SU-DHL-6 (cell line): ENCODE data around the gene HSPA12A.

Source experiments
- H2AFZ ChIP-seq: fragments of 200-600 bp; sonication (generic); 2 replicates; pipeline ENCODE4 v1.6.1; 2014; ENCODE audit warnings: low read depth, mild to moderate bottlenecking, moderate library complexity, mixed read lengths, antibody characterized with exemption, low read length; ENCODE audit not compliant: severe bottlenecking
- H3F3A ChIP-seq: fragments of 200-600 bp; shearing (Covaris generic); 2 replicates; pipeline ENCODE4 v1.6.0; 2016; ENCODE audit warnings: antibody characterized with exemption, mild to moderate bottlenecking; ENCODE audit not compliant: insufficient read depth
- H3K27ac ChIP-seq: fragments of 200-600 bp; sonication (generic); 2 replicates; pipeline ENCODE4 v1.5.1; 2016; ENCODE audit warnings: low read depth, mild to moderate bottlenecking, low read length, moderate library complexity, mixed read lengths
- H3K27me3 ChIP-seq: fragments of 200-600 bp; sonication (generic), shearing (Covaris generic); 2 replicates; pipeline ENCODE4 v1.6.0; 2014; ENCODE audit warnings: mild to moderate bottlenecking, low read length
- H3K36me3 ChIP-seq: fragments of 200-600 bp; sonication (generic); 2 replicates; pipeline ENCODE4 v1.6.1; 2014; ENCODE audit warnings: mild to moderate bottlenecking, low read length, mixed read lengths
- H3K4me2 ChIP-seq: fragments of 300-600, 200-600 bp; shearing (Covaris generic), sonication (generic); 2 replicates; pipeline ENCODE4 v1.6.0; 2014; ENCODE audit warnings: low read length, low read depth, mild to moderate bottlenecking; ENCODE audit not compliant: poor library complexity, severe bottlenecking
- H3K4me3 ChIP-seq: fragments of 200-600 bp; sonication (generic); 2 replicates; pipeline ENCODE4 v1.5.1; 2014; ENCODE audit warnings: antibody characterized with exemption, low read length, mild to moderate bottlenecking, mixed read lengths; ENCODE audit not compliant: insufficient read depth, poor library complexity, severe bottlenecking
- H3K79me2 ChIP-seq: fragments of 200-600 bp; sonication (generic); 2 replicates; pipeline ENCODE4 v1.6.1; 2014; ENCODE audit warnings: mild to moderate bottlenecking, low read length, moderate library complexity; ENCODE audit not compliant: insufficient read depth
- H3K9ac ChIP-seq: fragments of 200-600 bp; sonication (generic); 2 replicates; pipeline ENCODE4 v1.7.0; 2014; ENCODE audit warnings: mild to moderate bottlenecking, low read length
- H3K9me2 ChIP-seq: fragments of 200-600 bp; sonication (generic); replicated peaks from 2 replicates; pipeline ENCODE4 v1.6.1; 2014; ENCODE audit warnings: low read length; ENCODE audit not compliant: insufficient read depth
- H3K9me3 ChIP-seq: fragments of 200-600 bp; sonication (generic); 2 replicates; pipeline ENCODE4 v1.6.1; 2014; ENCODE audit warnings: low read length, mixed read lengths; ENCODE audit not compliant: insufficient read depth
- H4K20me1 ChIP-seq: fragments of 200-600 bp; sonication (generic); 2 replicates; pipeline ENCODE4 v1.6.1; 2014; ENCODE audit warnings: low read depth, mild to moderate bottlenecking, antibody characterized with exemption, low read length, moderate library complexity, mixed read lengths
- CTCF ChIP-seq: fragments of 200-600 bp; sonication (generic); IDR thresholded peaks from one replicate; pipeline ENCODE4 v1.5.1; 2017; ENCODE audit warnings: antibody characterized with exemption, mild to moderate bottlenecking, low read length, moderate library complexity; ENCODE audit not compliant: insufficient read depth, poor library complexity, severe bottlenecking
- EZH2phosphoT487 ChIP-seq: fragments of 200-600 bp; sonication (generic), shearing (Covaris generic); conservative IDR thresholded peaks from 2 replicates; pipeline ENCODE4 v1.6.1; 2018; ENCODE audit warnings: mild to moderate bottlenecking, antibody characterized with exemption, low read length, moderate library complexity, mixed read lengths

The HSPA12A gene

GRCh38 chr10:116637830-116638229 lies 104.5 kb downstream of the HSPA12A start:
- H3K36me3 ChIP-seq, result no peaks in the 10 kb centered on the region
- H3K79me2 ChIP-seq, result no peaks in the 10 kb centered on the region
- no peaks in the 10 kb centered on the region for H4K20me1 ChIP-seq
- H3K9me3 ChIP-seq, result no peaks in the 10 kb centered on the region
- H3F3A ChIP-seq, result no peaks in the 10 kb centered on the region
- H3K9me2 ChIP-seq, result no peaks in the 10 kb centered on the region
- H3K27me3 ChIP-seq, result no peaks in the 10 kb centered on the region
- no peak overlapping the region for H3K4me2 ChIP-seq
- no peak overlapping the region for H3K4me3 ChIP-seq
- TF ChIP-seq EZH2phosphoT487 (no peak), CTCF (no peak)
- H3K27ac ChIP-seq, result no peak overlapping the region
- H2AFZ ChIP-seq, result no peak overlapping the region
- H3K9ac ChIP-seq, result no peak overlapping the region

- H3K4me3 ChIP-seq, result no peak overlapping the region
- no peak overlapping the region for H2AFZ ChIP-seq
- H3K9me3 ChIP-seq, result no peaks in the 10 kb centered on the region
- no peaks in the 10 kb centered on the region for H3K36me3 ChIP-seq
- H3K4me2 ChIP-seq, result no peak overlapping the region
- H3K79me2 ChIP-seq, result no peaks in the 10 kb centered on the region
- H3K27ac ChIP-seq, result no peak overlapping the region
- H3K27me3 ChIP-seq, result no peaks in the 10 kb centered on the region
- no peaks in the 10 kb centered on the region for H4K20me1 ChIP-seq
- no peaks in the 10 kb centered on the region for H3F3A ChIP-seq
- H3K9me2 ChIP-seq, result no peaks in the 10 kb centered on the region
- no peak overlapping the region for H3K9ac ChIP-seq
- TF ChIP-seq CTCF (no peak), EZH2phosphoT487 (no peak)
These were observed 105.4 kb downstream of the HSPA12A start for GRCh38 chr10:116636976-116637375.

DNA sequence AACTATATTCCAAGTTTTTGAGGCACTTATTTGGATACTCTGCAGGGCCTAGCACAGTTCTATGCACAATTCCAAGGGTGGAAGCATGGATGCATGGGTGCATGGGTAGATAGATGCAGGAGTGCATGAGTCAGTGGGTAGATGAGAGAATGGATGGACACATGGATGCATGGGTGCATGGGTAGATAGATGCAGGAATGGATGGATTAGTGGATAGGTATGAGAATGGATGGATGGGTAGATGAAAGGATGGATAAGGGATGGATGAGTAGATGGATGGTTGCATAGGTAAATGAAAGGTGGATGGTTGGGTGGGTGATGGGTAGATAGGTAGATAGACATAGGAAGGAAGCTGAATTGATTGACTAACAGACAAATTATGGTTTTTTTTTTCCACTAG lies 106.0 kb downstream of the HSPA12A start:
- no peaks in the 10 kb centered on the region for H4K20me1 ChIP-seq
- no peak overlapping the region for H3K4me2 ChIP-seq
- no peaks in the 10 kb centered on the region for H3K36me3 ChIP-seq
- no peak overlapping the region for H3K4me3 ChIP-seq
- no peak overlapping the region for H3K27ac ChIP-seq
- no peak overlapping the region for H2AFZ ChIP-seq
- no peaks in the 10 kb centered on the region for H3K9me3 ChIP-seq
- H3F3A ChIP-seq, result no peaks in the 10 kb centered on the region
- no peaks in the 10 kb centered on the region for H3K79me2 ChIP-seq
- H3K27me3 ChIP-seq, result no peaks in the 10 kb centered on the region
- TF ChIP-seq CTCF (no peak), EZH2phosphoT487 (no peak)
- no peaks in the 10 kb centered on the region for H3K9me2 ChIP-seq
- no peak overlapping the region for H3K9ac ChIP-seq
